Pulmonary artery endothelial cell (primary cell): ENCODE results near the gene PEAK1. TPM values are rescaled to one million over a fixed set of nuclear protein-coding genes. Genes with fewer than 3 reads are reported as not detected.

Experiments used
- DNase-seq: peaks from one replicate; pipeline ENCODE4 v3.0.0-alpha.2; 2011; ENCODE audit warnings: low read depth, low spot score
- total RNA-seq: library from RNA; depleted of rRNA; stranded (reverse); fragments of >200 nt; gene quantifications from 2 replicates; pipeline ENCODE4 v1.2.3, GENCODE V29; 2014

PEAK1 gene
- total RNA-seq, 1 donor from 2014 or later: 78.1 TPM

- no peak for DNase-seq
Measured at GRCh38 chr15:77143191-77143590, 276.7 kb downstream of the PEAK1 start.

DNA sequence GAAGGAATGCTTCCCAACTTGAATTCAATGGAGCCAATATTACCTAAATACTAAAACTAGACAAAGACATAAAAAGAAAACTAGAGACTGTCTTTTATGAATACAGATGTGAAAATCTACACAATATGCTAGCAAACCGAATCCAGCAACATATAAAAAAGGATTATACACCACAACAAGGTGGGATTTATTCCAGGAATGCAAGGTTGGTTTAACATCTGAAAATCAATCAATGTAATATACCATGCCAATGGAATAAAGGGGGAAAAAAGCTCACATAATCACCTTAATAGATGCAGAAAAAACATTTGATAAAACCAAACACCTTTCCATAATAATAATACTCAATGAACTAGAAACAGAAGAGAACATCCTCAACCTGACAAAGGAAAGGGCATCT lies 279.7 kb downstream of the PEAK1 start:
- DNase-seq: no peak

DNA sequence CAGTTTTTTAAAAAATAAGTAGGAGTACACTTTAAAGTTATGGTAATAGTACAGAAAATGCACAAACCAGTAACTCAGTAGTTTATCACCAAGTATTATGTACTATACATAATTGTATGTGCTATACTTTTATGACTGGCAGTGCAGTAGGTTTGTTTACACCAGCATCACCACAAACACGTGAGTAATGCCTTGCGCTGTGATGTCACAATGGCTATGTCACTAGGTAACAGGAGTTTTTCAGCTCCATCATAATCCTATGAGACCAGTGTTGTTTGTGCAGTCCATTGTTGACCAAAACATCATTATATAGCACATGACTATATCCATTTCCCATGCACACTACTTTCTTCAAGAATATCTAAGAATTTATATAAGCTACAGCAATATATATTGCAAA lies 280.6 kb downstream of the PEAK1 start:
- no peak for DNase-seq

DNA sequence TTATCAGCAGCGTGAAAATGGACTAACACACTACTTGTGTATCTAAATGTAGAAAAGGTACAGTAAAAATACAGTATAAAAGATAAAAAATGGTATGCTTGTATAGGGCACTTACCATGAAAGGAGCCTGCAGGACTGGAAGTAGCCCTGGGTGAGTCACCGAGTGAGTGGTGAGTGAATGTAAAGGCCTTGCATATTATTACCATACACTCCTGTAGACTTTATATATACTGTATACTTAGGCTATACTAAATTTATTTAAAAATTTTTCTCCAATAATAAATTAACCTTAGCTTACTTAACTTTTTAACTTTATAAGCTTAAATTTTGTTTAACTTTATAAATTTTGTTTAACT lies 281.8 kb downstream of the PEAK1 start:
- DNase-seq: no peak

- DNase-seq: no peak
Measured at GRCh38 chr15:77135181-77135580, 284.7 kb downstream of the PEAK1 start.

- DNase-seq: no peak
Measured at GRCh38 chr15:77130315-77130930, 289.5 kb downstream of the PEAK1 start.

GRCh38 chr15:77127626-77128025 lies 292.3 kb downstream of the PEAK1 start:
- no peak for DNase-seq

DNA sequence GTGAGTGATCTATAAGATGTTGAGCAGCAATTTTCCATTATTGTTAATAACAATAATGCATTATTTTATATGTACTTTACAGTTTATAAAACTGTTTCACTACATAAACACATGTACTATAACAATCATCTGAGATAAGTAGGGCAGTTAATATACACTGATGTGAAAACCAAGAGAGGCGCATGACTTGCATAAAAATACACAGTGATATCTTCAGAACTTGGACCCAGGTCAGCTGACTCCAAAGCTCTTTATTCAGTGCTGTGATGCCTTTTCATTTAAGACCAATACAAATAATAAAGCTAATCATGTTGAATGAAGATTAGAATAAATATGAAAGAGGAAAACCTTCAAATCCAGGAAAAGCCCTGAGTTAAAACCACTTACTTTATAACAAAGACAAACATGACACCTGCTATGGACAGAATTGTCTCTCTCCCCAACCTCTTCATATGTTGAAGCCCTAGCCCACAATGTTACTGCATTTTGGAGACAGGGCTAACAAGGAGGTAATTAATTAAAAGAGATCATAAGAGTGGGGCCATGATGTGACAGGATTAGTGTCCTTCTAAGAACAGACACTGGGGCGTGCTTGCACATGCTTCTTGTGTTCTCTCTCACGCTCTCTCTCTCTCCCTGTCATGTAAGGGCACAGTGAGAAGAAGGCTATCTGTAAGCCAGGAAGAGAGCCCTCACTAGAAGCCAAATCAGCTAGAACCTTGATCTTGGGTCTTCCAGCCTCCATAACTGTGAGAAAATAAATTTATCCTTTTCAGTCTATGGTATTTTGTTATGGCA lies 293.2 kb downstream of the PEAK1 start:
- DNase-seq: no peak

DNA sequence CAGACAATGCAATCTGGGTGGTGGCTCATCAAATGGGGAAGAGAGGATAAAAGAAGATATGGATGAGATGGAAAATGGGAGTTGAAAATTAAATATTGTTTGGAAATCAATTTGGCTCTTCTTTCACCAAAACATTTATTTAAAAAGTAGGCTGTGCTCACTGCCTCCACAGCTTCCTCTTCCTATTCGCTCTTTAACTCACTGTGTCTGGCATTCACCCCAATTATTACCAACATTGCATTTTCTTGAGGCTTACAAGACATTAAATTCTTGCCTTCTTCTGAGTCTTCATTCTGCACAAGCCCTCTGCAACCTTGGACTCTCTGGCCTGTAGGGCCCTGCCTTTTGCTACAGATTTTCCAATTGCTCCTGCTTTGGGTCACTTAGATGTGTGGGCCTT lies 296.1 kb downstream of the PEAK1 start:
- no peak for DNase-seq

GRCh38 chr15:77122576-77122975 lies 297.3 kb downstream of the PEAK1 start:
- DNase-seq: no peak

GRCh38 chr15:77121599-77121998 lies 298.3 kb downstream of the PEAK1 start:
- no peak for DNase-seq

- no peak for DNase-seq
Measured at GRCh38 chr15:77120576-77120975, 299.3 kb downstream of the PEAK1 start.

- DNase-seq: no peak
Measured at GRCh38 chr15:77119446-77119845, 300.5 kb downstream of the PEAK1 start.

DNA sequence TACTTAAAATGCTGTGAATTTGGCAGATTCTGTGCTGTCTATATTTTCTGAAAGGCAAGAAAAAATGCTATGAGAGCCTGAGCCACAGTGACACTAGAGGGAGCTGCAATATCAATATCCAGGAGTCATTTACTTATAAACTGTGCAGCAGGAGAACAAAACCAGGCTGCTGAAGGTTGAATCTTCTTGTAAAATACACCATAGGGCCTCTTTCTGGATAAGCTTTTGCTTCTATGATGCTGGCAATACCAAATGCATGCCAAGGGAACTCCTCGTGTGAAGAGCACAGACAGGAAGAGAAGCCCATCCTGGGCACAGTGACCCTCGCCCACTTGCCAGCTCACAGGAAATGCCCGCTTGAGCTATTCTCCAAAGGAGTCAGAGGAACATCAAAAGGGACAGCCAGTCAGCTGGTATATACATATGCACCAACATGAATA lies 301.0 kb downstream of the PEAK1 start:
- peak; percentile 26 for DNase-seq

DNA sequence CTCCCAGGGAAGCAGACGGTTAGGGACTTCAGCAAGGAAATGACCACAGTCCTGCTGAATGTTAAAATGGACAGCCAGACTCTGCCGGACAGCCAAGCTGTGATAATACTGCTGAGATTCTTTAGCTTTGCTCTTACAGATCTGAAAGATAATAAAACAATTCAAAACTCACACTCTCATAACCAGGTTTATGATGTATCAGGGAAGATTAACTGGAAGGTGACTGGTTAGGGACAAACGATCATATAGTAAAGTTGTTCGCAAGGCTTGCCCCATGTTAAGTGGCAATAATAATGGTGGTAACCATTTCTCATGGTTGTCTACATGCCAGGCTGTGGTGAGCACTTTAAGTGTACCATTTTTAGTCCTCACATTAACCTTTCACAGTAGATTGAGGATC lies 304.7 kb downstream of the PEAK1 start:
- no peak for DNase-seq

DNA sequence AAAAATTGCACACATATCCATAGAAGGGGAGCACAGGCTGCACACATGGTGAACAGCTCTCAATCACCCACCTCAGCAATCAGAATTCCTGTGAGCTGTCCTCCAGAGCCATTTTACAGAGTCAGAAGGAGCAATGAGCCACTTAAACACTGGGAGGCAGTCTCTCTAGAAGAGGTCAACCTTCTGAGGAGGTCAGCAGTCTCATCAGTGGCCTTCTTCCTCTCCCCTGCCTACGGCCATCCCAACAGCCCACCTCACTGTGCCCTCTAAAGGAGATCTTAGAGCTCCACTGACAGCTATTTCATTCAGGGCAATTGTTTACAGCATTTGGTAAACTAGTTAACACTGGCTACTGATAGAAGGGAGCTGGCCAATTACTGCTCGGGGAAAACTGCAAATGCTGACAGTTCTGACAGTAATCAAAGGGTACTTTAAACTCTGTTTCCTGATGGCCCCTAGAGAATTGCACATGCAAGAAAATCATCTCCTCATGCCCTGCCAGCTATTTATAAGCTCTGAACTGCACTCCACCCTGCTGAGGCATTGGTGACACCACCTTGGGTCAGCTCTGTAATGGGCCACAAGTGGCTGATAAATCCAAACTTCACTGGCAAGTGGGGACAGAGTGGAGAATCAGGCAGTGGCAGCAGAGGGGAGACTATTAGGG lies 306.9 kb downstream of the PEAK1 start:
- no peak for DNase-seq

GRCh38 chr15:77111789-77112188 lies 308.1 kb downstream of the PEAK1 start:
- DNase-seq: no peak

DNA sequence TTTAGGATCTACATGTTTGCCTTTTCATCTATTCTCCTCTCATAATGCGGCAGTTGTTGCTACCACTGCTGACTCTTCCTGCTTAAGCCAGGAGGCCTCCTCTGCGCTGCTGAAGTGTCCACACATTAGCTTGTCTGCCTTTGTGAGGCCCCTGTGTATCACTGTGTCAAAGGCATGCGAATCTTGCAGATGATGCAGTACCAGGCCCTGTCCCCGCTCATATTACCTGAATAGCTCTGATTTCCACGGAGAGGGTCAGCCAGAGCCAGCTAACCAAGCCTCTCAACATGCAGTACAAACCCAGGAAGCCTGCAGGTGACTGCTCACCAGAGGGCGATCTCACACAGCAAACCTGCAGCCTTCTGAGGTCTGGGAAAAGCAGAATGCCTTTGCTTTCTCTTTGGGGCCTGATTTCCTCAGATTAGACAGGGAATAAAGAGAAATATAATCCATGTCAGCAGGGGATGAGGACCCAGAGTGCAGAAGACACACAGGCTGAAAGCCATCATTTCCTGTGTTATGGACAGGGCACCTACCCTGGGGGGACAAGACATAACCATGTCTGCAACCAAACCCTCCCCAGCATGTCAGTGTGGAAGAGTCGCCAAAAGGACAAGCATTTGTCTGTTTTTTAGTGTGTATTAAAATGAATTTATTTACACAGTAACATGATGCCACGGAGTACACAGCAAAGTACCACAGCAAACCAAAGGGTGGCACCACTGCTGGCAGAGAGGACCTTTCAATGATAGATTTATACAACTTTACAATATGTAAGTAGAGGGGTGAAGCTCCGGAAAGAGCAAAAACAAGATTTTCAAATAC lies 312.2 kb downstream of the PEAK1 start:
- no peak for DNase-seq

GRCh38 chr15:77107068-77107467 lies 312.8 kb downstream of the PEAK1 start:
- DNase-seq: no peak

GRCh38 chr15:77104155-77104554 lies 315.7 kb downstream of the PEAK1 start:
- DNase-seq: no peak

GRCh38 chr15:77099741-77100463 lies 320.0 kb downstream of the PEAK1 start:
- DNase-seq: no peak
